Sigmoid colon (tissue), 4 donors: ENCODE measurements around the gene SLC6A3.

ENCODE experiments used
- EP300 ChIP-seq, 4 donors: sonication (generic); formaldehyde crosslinking; IDR thresholded peaks; one replicate each; pipeline ENCODE4 v1.6.1; 2017; ENCODE audit warnings: antibody characterized with exemption in 4 of 4
- POLR2A ChIP-seq, 2 donors: fragments of 450-650 bp; IDR thresholded peaks; one replicate each; pipeline ENCODE4 v1.6.1; 2016; ENCODE audit warnings: antibody characterized with exemption in 2 of 2, mild to moderate bottlenecking in 2 of 2, moderate library complexity in 2 of 2
- POLR2AphosphoS5 ChIP-seq, 4 donors: sonication (generic); formaldehyde crosslinking; IDR thresholded peaks; one replicate each; pipeline ENCODE4 v1.6.1; 2017; ENCODE audit warnings: antibody characterized with exemption in 4 of 4
- TF ChIP-seq, protein P1 (sequence below), 4 experiments: fragments of 450-650 bp in 3 of 4; fragments of 200-600 bp in 1 of 4; IDR thresholded peaks; one replicate each; pipeline ENCODE4 v1.5.1; 2016 to 2019; ENCODE audit warnings: antibody characterized with exemption in 4 of 4, mild to moderate bottlenecking in 3 of 4, moderate library complexity in 2 of 4

DNA sequence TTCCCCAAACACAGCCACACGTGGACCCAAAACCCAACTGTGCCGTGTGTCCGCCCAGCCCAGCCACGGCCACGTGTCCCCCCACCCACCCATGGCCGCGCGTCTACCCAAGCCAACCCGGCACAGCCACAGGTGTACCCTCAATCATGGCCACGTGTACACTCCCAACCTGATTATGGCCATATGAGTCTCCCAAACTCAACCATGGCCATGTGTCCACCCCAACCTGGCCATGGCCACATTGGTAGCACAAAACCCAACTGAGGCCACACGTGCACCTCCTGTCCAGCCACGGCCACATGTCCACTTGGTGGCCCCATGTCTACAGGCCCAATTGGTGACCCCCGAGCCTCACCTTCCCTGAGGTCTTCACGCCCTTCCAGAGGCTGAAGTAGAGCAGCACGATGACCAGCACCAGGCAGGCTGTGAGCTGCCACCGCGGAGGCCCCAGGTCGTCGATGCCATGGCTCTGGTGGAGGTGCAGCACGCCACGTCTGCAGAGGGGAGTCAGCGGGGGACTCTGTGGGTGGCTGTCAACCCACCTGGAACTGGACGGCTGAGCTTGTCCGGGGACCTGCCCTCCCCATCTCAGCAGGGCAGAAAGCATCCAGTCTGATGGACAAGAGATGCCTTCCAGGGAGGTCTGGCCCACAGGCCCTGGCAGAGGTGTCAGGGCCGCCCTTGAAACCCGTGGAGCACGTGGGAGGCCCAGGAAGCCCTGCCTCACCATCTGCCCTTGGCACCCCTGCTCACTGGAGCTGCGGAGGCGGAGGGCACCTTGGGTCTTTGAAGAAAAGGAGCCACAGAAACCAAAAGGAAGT, 23.5 kb downstream of the SLC6A3 start:
- TF ChIP-seq, protein P1, sequence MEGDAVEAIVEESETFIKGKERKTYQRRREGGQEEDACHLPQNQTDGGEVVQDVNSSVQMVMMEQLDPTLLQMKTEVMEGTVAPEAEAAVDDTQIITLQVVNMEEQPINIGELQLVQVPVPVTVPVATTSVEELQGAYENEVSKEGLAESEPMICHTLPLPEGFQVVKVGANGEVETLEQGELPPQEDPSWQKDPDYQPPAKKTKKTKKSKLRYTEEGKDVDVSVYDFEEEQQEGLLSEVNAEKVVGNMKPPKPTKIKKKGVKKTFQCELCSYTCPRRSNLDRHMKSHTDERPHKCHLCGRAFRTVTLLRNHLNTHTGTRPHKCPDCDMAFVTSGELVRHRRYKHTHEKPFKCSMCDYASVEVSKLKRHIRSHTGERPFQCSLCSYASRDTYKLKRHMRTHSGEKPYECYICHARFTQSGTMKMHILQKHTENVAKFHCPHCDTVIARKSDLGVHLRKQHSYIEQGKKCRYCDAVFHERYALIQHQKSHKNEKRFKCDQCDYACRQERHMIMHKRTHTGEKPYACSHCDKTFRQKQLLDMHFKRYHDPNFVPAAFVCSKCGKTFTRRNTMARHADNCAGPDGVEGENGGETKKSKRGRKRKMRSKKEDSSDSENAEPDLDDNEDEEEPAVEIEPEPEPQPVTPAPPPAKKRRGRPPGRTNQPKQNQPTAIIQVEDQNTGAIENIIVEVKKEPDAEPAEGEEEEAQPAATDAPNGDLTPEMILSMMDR (IDR thresholded peaks at IDR 0.05): no peak
- no peak for TF ChIP-seq POLR2A (IDR thresholded peaks at IDR 0.05)
- TF ChIP-seq EP300 (IDR thresholded peaks at IDR 0.05): no peak
- no peak for TF ChIP-seq POLR2AphosphoS5 (IDR thresholded peaks at IDR 0.05)
